ENCODE measurements around the gene KIAA0319L.
"Not testable (repeated sequence)": the region's sequence is repeated elsewhere in the genome, so short reads cannot be mapped to it uniquely, and the experiment has no call there.

The KIAA0319L gene

DNA sequence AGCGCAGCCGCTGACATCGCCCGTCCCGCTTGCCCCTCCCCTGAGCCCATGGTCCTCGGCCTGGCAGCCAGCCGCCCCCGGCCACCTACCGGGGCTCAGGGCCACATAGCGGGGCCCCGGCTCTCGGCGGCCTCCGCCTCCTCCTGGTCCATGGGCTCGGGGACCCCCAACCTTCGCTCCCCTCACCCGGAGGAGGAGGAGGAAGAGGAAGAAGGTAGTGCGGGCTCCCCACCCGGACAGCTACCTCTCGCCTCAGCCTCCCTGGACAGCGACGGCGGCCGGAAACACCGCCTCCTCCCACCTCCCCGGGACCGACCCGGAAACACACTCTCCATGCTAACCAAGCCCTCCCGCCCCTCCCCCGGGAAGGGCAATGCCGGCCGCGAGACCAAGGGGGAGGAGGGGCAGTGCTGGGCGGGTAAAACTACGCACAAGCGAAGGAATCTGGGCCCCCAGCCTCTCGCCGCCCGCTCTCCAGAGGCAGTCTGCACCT, at the start of gene KIAA0319L:
KIAA0319L (minus strand) TSS at position 286 of the 493 bp plus-strand sequence. CDS start 2,912 bp downstream, outside the sequence.
- DNase-seq (ENCODE audit: low spot score) = peak; percentile 90

DNA sequence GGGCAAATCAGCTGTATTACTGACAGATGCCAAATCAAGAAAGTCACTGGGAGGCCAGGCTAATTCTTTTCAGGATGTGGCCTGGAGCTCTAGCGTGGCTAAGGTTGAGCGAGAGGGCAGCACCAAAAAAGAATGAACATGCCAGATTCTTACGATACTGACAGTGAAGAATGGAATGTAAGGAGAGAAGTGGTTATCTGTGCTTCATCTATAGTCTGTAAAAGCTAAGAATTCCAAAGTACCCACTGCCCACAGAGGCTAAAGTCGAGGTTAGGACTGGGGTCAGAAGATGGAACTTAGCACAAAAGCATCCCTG, 48.6 kb upstream of the KIAA0319L start:
- DNase-seq (ENCODE audit: low spot score) = no peak

DNA sequence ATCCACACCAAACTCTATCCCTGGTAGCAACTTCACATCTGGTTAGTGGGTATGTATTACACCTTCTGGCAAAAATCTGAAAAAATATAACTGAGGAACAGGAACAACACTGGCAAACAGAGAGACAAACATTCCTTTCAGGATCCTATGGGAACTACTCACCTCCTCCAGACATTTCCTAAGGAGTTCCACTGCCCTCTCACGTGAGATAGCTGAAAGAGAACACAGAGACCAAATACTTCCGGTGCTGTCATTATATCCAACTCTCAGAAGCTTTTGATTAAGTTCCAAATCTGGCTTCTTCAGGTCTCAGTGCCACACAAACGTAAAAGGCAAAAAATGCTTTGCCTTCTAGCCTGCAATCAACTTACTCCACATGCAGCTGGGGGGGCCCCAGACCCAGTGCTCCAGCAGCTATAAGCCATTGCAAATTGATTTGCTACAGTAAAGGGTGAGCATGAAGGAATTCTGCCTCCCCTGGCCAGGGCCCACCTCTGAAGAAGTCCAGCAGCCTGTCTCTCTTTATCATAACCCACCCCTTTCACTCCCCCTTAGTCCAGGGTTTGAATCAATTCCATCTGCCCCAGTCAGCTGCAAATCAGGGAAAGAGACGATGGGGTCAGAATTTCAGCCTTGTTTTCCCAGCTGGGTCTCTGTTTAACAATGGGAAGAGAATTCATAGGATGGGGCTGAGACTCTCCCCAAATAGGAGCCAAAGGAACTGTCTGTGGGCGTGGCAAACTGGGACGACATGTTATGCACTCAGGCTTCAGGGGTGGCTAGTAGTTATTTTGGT, 48.1 kb upstream of the KIAA0319L start:
- DNase-seq (ENCODE audit: low spot score) = no peak

DNA sequence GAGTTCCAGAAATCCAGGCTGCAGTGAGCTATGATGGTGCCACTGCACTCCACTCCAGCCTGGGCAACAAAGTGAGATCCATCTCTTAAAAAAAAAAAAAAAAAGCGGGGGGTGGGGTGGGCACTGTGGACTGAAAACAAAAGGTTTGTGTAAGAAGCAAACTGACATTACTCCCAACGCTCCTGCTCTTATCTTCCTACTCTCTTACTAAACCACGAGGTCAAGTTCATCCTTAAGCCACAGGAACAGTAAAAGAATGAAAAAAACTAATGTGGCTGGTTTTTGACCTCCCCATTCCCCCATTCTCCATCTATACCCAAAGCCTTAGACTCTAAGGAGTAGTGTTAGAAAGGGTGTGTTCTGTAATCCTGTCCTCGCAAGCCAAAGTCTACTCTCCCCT, 46.7 kb upstream of the KIAA0319L start:
- DNase-seq (ENCODE audit: low spot score) = no peak

DNA sequence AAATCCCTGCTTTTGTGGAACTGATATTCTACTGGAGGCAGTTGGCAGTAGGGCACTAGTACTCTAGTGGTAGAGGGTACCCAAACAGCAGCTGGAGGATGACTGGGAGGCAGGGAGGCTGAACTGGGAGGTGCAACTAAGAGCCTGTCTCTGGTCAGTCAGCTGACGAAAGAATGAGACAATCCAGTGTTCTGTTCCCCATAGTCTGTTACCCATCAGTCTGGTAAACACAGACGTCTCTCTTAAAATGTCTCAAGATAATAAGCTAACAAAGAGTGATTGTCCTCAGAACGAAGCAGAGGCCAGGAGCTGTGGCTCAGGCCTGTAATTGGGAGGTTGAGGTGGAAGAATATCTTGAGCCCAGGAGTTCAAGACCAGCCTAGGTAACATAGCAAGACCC, 46.3 kb upstream of the KIAA0319L start:
- DNase-seq (ENCODE audit: low spot score) = no peak

DNA sequence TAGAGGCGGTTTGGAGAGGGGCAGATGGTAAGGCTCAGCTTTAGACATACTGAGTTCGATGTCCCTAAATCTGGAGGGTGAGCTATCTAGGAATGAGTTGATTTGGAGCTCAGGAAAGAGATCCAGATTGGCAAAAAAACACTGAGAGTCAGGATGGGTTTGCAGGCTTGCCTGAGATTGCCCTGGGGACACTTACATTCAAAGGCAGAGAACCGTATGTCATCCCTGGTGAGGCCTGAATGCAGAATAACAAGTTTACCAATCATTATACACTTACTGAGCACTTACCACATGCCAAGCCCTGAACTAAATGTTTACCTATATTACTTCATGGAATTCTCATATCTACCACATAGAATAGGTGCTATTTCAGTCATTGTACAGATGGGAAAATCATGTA, 43.4 kb upstream of the KIAA0319L start:
- DNase-seq (ENCODE audit: low spot score) = no peak

DNA sequence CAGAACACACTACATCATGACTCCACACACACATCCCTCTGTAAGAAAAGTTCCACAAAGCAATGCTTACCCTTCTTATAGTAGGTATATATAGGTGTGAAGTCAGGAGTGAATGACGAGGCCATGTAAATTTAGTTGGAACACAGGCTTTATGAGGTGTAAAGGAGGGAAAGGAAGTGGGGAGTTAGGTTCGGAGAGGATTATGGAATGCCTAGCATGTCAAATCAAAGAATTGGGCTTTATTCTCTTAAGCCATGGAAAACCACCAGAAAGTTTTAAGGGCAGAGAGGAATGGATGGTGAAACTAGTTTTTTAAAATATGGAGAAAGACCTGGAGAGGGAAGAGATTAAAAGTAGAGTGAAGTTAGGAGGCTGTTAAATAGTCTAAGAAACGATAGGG, 42.2 kb upstream of the KIAA0319L start:
- no peak for DNase-seq (ENCODE audit: low spot score)

DNA sequence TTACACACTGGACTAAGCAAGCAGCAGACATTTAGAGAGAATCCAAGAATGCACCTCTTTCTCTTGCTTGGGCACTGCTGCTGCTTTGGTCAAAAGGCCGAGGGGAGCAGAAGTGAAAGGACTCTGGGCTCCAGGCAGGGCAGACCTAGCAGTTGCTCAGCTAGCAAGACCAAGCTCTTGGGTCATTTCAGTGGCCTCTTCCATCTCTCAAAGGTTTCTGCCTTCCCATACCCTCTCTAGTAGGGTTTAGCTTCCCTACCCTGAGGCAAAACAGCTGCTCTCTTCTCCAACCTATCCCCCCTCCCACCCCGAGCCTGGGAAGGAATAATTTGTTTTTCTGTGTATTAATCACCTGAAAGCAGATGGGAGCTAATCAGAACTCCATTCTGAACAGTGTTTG, 41.7 kb upstream of the KIAA0319L start:
- no peak for DNase-seq (ENCODE audit: low spot score)

DNA sequence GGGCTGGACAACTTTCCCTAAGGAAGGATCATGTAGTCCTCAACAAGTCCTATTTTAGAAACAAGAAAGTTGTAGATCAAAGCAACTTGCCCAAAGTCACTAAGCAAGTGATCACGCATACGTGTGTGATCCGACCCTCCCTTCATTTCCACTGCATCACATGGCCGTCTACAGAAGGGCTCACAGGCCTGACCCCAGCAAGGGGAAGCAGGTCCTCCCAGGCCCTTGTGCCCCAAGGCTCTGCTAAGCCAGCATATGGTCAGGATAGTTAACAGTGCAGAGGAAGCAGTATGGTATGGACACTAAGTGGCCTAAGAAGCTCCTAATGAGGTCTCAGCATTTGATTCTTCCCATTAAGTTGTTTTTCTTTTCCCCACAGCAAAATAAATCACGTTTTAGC, 40.7 kb upstream of the KIAA0319L start:
- DNase-seq (ENCODE audit: low spot score) = no peak

DNA sequence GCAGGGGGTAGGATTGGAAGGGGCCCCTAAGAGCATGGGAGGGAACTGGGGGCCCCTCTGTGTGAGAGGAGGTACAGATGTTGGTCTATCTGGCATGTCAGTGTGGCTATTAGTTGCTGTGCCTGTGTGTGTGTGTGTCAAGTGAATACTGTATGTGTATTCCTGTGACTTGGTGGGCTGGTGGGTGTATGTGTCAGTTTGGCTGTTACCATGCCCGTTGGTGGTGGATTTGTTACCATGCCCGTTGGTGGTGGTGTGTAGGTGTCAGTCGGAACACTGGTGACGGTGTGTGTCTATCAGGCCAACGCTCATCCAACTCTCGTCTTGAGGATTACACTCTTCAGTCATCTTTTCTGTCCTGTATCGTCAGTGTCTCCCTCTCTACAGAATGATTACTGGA, 38.5 kb upstream of the KIAA0319L start:
- no peak for DNase-seq (ENCODE audit: low spot score)

DNA sequence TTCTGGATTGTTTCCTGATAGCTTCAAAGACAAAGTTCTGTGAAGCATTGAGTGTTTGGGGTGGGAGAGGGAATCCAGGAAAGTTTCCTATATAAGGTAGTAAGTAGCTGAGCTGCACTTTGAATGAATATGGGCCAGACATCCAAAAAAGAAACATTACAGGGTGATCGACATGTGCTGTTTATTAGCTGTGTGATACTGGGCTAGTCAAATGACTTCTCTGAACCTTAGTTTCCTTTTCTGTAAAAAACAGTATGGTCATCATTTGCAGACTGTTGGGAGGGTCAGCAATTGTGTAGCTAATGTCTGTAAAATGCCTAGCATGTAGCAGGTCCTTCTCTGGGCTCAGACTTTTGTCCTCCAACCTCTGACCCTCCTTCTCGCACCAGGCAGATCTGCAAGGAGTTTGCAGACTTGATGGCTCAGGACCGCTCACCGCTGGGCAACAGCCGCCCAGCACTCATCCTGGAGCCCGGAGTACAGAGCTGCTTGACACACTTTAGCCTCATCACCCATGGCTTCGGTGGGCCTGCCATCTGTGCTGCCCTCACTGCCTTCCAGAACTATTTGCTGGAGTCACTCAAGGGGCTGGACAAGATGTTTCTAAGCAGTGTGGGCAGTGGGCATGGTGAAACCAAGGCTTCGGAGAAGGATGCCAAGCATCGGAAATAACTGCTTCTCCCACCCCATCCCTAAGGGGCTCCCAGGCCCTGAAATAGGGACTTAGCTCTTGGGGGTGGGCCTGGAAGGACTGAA, 37.0 kb upstream of the KIAA0319L start:
- no peak for DNase-seq (ENCODE audit: low spot score)

DNA sequence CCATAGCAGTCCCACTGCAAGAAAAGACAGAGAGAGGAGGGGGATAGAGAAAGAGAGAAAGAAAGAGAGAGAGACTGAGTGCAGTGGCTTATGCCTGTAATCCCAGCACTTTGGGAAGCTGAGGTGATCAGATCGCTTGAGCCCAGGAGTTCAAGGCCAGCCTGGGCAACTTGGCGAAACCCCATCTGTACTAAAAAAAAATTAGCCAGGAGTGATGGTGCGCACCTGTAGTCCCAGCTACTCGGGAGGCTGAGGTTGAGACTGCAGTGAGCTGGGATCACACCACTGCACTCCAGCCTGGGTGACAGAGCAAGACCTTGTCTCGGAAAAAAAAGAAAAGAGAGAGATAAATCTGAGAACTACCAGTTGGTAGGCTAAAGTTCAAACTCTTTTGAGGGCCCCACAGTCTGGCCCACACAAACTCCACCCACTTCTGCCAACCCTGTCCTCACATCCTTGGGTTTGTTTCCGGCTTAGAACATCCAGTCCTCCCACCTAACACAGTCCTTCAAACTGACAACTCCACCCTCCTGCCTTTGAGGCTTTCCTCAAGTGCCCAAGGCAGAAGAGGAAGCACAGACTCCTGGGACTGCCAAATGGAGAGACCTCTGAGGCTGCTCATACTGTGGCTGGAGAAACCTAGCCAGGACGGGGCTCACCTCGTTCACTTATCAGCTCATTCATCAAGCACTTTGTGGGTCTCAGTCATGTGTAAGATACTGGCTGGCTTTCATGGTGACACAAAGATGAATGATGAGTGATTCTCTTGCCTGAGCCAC, 36.0 kb upstream of the KIAA0319L start:
- no peak for DNase-seq (ENCODE audit: low spot score)

DNA sequence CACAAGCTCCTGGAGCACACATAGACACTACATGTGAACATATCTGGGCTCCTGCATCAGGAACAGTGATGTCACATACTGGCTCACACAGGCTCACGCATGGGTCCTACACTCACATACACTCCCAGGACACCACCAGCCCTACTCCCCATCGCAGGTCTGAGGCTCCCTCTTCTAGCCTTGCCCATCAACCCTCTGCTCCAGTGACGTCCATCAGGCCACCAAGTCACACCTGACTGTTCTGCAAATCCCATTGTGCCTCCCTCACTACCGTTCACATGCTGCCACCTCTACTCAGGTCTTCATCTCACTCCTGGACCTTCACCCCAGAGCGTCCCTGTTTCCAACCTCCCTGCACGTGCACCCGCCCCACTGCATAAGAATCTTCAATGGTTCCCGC, 34.0 kb upstream of the KIAA0319L start:
- no peak for DNase-seq (ENCODE audit: low spot score)

DNA sequence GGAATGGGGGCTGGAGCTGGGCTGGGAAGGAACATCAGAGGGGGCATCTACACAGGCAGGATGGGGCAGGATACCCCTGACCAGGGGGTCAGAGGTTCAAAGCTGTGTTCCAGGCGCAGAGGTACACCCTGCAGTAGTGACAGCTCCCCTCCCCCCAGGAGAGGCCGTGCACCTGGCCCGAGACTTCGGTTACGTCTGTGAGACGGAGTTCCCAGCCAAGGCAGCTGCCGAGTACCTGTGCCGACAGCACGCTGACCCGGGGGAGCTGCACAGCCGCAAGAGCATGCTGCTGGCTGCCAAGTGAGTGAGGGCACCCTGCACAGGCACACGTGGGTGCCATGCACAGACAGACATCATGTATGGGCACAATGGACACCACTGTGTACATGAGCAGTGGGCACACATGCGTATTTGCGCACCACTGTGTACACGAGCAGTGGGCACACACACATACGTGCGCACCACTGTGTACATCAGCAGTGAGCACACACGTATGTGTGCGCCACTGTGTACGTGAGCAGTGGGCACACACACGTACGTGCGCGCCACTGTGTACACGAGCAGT, 33.4 kb upstream of the KIAA0319L start:
- no peak for DNase-seq (ENCODE audit: low spot score)

DNA sequence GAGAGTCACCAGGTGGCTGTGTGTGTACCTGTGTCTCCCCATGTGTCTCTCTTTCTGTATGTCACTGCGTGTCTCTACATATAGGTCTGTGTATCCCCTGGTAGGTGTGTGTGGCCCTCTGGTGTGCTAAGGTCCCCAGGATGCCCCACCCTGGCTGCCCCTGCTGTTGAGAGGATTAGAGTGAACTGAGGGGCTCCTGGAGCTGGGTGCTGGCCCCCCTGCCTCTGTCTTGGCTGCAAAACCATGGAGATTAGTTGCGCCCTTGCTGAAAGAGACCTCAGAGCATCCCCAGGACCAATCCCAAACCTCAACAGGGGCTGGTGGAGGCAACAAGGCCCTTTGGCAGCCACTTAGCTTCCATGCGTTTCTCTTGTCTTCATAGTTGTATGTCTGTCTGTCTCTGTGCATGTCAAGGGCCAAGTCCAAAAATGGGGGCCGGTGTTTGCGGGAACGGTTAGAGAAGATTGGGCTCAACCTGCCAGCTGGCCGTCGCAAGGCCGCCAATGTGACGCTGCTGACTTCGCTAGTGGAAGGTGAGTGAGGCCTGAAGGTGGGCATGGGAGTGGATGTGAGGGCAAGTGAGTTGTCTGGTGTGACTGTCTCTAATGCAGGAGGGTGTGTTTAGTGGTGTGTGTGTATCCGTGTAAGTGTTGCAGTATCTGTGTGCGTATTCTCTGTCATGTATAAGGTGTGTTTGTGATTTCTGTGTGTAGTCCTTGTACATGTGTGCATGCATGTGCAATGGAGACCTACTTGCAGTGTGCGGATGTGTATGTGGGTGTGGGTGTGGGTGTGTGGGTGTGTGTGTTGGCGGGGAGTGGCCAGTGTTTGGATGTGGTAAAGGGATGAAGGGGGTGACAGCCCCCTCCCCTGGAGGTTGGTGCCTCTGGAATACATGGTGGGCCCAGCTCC, 32.6 kb upstream of the KIAA0319L start:
- no peak for DNase-seq (ENCODE audit: low spot score)

DNA sequence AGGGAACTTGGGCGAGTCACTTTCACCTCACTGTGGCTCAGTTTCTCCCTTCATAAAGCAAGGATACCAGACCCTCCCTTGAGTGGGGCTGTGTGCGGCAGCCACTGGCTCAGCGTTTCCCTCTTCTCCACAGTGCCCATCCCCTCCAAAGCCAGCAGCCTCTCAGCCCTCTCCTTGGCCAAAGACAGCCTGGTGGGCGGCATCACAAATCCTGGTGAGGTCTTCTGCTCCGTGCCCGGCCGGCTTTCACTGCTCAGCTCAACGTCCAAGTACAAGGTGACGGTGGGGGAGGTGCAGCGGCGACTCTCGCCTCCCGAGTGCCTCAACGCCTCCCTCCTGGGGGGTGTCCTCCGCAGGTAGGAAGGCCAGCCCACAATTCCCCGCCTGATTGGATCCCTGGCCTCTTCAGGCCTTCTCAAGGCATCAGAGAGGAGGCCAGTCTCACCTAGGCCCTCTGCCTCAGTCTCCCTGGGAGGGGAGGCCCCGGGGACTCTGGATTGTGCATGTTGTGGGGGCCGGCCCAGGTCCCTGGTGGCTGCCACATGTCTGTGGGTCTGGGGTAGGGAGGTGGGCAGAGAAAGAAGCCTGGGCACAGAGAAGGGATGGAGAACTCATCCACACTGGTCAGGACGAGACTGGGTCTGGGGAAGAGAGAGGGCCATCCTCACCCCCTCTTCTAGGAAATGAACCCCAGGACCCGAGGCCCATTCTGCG, 31.2 kb upstream of the KIAA0319L start:
- no peak for DNase-seq (ENCODE audit: low spot score)

DNA sequence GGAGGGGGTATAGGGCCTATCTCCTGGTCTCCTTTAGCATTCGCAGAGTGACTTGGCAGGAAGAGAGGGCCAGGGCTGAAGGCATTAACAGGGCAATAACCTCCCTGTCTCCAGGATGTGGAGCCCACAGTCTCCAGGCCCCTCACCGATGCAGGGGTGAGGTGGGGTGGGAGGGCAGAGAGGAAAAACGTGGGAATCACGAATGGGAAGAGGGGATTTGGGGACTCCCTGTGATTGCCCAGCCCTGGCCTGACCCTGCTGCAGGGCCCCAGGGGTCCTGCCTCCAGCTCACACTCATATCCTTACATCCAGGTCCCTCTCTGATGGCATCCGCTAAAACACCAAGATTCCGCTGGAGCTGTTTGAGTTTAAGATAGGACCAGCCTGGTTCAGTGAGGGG, 30.5 kb upstream of the KIAA0319L start:
- DNase-seq (ENCODE audit: low spot score) = no peak

DNA sequence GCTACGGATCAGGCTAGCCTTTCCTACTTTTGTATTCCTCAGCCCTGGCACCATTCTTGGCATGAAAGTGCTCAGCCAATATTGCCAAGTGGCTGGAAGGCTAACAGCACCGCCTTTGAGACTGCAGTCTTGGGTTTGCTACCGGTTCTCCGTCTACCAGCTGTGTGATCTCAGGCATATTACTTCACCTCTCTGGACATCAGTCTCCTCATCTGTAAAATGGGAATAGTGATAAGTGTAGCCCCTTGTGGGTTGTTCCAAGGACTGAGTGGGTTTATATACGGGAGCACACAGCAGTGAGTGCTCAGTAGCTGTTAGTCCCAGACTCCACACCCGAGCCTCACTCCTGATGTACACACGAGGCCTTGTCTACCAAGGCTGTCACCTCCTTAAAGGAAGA, 29.6 kb upstream of the KIAA0319L start:
- DNase-seq (ENCODE audit: low spot score) = no peak

DNA sequence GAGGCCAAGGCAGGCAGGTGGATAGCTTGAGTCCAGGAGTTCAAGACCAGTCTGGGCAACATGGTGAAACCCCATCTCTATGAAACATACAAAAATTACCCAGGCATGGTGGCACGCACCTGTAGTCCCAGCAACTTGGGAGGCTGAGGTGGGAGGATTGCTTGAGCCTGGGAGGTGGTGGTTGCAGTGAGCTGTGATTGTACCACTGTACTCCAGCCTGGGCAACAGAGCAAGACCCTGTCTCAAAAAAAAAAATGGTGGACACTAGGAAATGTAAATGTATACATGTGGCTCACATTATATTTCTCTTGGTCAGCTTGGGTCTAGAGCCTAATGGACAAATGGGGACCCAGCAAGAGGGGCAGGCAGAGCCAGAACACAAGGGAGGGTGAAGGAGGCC, 28.6 kb upstream of the KIAA0319L start:
- DNase-seq (ENCODE audit: low spot score) = not testable (repeated sequence)

DNA sequence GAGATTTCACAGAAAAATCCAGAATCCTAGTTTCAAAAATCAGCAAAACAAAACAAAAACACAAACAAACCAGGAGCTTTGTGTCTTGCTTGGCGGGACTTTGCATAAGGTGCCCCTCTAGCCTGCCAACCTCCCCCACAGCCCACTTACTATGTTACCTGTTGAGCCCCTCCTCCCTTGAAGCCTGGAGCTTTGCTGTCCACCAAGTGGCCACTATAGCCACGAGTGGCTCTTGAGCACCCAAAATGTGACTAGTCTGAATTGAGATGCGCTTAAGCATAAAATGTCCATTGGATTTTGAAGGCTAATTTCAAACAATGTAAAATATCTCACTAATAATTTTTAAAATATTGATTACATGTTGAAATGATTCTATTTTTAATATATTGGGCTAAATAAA, 28.1 kb upstream of the KIAA0319L start:
- no peak for DNase-seq (ENCODE audit: low spot score)

DNA sequence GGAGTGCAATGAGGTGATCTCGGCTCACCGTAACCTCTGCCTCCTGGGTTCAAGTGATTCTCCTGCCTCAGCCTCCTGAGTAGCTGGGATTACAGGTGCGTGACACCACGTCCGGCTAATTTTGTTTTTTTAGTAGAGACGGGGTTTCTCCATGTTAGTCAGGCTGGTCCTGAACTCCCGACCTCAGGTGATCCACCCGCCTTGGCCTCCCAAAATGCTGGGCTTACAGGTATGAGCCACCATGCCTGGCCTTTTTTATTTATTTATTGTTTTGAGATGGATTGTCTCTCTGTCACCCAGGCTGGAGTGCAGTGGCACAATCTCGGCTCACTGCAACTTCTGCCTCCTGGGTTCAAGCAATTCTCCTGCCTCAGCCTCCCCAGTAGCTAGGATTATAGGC, 24.4 kb upstream of the KIAA0319L start:
- DNase-seq (ENCODE audit: low spot score) = not testable (repeated sequence)
